Skin epidermis (tissue), 12 donors: ENCODE results near the gene FYB1.
A peak's percentile ranks its signal among the peaks of the same experiment; 100 is the strongest.
"Not testable (repeated sequence)": the region's sequence is repeated elsewhere in the genome, so short reads cannot be mapped to it uniquely, and the experiment has no call there.

Experiments
- H3K27ac ChIP-seq, 21 experiments: fragments of 200-600 bp; sonication (generic) in 11 of 21; one replicate each; pipeline ENCODE4 v1.5.0; 2020; ENCODE audit warnings: mild to moderate bottlenecking in 3 of 21, inconsistent platforms in 2 of 21, moderate library complexity in 2 of 21
- H3K4me3 ChIP-seq, 7 experiments: fragments of 200-600 bp; sonication (generic) in 2 of 7; one replicate each; pipeline ENCODE4 v1.5.0; 2020; ENCODE audit warnings: inconsistent platforms in 2 of 7, mild to moderate bottlenecking in 2 of 7, moderate library complexity in 1 of 7

The FYB1 gene, protein sequence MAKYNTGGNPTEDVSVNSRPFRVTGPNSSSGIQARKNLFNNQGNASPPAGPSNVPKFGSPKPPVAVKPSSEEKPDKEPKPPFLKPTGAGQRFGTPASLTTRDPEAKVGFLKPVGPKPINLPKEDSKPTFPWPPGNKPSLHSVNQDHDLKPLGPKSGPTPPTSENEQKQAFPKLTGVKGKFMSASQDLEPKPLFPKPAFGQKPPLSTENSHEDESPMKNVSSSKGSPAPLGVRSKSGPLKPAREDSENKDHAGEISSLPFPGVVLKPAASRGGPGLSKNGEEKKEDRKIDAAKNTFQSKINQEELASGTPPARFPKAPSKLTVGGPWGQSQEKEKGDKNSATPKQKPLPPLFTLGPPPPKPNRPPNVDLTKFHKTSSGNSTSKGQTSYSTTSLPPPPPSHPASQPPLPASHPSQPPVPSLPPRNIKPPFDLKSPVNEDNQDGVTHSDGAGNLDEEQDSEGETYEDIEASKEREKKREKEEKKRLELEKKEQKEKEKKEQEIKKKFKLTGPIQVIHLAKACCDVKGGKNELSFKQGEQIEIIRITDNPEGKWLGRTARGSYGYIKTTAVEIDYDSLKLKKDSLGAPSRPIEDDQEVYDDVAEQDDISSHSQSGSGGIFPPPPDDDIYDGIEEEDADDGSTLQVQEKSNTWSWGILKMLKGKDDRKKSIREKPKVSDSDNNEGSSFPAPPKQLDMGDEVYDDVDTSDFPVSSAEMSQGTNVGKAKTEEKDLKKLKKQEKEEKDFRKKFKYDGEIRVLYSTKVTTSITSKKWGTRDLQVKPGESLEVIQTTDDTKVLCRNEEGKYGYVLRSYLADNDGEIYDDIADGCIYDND

GRCh38 chr5:39219437-39219836, at the start of gene FYB1:
Gene FYB1 (minus strand): TSS chr5:39219563. CDS start chr5:39202960, 16,603 bp downstream.
- Histone ChIP-seq H3K27ac (peak within 1 kb of the TSS in 18 of 21 experiments; percentile 2 to 93 (median 42)), H3K4me3 (peak within 1 kb of the TSS in 4 of 7 experiments; percentile 2 to 21 (median 12))

DNA sequence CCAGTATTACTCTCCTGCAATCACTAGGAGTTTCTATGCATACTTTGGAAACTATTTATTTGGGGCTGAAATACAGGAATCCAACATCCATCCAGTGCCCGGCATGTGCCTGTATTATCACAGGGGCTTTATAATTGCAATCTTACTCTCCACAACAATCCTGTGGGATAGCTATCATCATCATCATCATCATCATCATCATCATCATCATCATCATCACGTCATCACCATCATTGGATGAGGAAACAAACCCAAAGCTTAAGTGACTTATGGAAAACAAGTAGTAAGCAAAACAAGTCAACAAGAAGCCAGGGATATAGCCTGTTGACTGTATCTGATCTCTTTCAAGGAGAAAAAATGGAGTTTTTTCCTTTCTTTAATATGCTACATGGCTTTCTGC, 47.8 kb upstream of the FYB1 start:
- H3K27ac ChIP-seq = no peak overlapping the region
- no peak overlapping the region for H3K4me3 ChIP-seq

GRCh38 chr5:39266442-39266841, 47.1 kb upstream of the FYB1 start:
- peak overlapping the region in 2 of 21 experiments; percentile 3 to 27 for H3K27ac ChIP-seq
- no peak overlapping the region for H3K4me3 ChIP-seq

DNA sequence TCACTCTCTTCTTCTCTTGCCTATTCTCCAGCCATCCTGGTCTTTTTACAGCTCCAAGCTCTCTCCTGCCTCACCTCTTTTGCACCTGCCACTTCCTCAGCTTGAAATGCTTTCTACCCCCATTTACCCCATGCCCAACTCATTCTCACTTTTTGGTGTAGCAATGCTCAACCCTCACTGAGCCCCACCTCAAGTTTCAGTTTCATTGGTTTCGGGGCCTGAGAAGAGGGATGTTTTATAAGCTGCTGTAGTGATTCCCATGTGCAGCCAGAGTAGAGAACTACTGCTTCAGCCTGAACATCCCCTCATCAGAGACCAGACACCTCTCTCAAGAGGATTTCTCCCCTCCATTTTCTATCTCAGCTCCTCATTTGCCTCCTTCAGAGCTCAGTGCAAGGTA, 45.2 kb upstream of the FYB1 start:
- Histone ChIP-seq H3K4me3 (no peak overlapping the region), H3K27ac (peak overlapping the region in 1 of 21 experiments; percentile 23)

GRCh38 chr5:39262981-39263380, 43.6 kb upstream of the FYB1 start:
- Histone ChIP-seq H3K4me3 (no peak overlapping the region), H3K27ac (no peak overlapping the region)

GRCh38 chr5:39260095-39260494, 40.7 kb upstream of the FYB1 start:
- no peak overlapping the region for H3K27ac ChIP-seq
- H3K4me3 ChIP-seq = no peak overlapping the region

DNA sequence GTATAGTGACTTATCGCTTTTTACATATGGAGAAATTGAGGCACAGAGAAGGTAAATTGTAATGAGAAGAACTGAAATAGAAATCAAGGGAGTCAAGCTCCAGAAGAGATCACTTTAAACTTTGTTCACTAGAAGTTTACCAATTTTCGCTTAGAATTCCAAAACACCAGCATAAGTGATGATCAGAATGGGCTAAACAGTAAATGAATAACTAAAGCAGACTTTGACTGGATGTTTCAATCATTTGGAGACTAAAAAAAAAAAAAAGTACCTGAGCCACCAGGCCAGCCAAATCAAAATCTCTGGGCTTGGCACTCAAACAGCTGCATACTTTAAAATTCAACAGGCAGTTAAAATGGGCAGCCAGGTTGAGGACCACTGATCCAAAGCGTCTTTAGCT, 38.2 kb upstream of the FYB1 start:
- peak overlapping the region in 6 of 21 experiments; percentile 0 to 80 (median 30) for H3K27ac ChIP-seq
- no peak overlapping the region for H3K4me3 ChIP-seq

- Histone ChIP-seq H3K27ac (peak overlapping the region in 19 of 21 experiments; percentile 2 to 83 (median 59)), H3K4me3 (peak overlapping the region in 3 of 7 experiments; percentile 3 to 18 (median 11))
Observed at GRCh38 chr5:39256477-39257235, 37.3 kb upstream of the FYB1 start.

GRCh38 chr5:39255406-39255805, 36.0 kb upstream of the FYB1 start:
- Histone ChIP-seq H3K27ac (peak overlapping the region in 15 of 21 experiments; percentile 2 to 83 (median 66)), H3K4me3 (peak overlapping the region in 1 of 7 experiments; percentile 18)

DNA sequence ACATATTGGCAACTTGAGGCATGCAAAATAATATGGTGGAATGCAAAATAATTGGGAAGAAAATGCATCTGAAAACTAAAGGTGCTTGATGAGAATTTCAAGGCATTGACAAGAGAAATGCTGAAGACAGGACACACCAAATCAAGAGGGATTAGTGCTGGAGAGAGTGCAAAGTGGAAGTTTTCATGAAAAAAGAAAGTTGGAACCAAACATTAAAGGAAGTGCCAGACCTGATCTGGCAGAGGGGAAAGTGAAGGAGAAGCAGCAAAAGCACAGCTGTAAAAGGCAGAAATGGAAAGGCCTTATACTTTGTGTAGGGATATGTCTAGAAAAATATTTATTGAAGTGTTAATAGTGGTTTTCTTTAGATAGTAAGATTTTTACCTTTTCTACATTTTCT, 35.3 kb upstream of the FYB1 start:
- Histone ChIP-seq H3K27ac (peak overlapping the region in 4 of 21 experiments; percentile 10 to 74 (median 18)), H3K4me3 (no peak overlapping the region)

- Histone ChIP-seq H3K4me3 (no peak overlapping the region), H3K27ac (no peak overlapping the region)
Observed at GRCh38 chr5:39253196-39253595, 33.8 kb upstream of the FYB1 start.

- no peak overlapping the region for H3K27ac ChIP-seq
- no peak overlapping the region for H3K4me3 ChIP-seq
Observed at GRCh38 chr5:39249564-39250274, 30.4 kb upstream of the FYB1 start.

- Histone ChIP-seq H3K4me3 (no peak overlapping the region), H3K27ac (no peak overlapping the region)
Observed at GRCh38 chr5:39249069-39249468, 29.7 kb upstream of the FYB1 start.

GRCh38 chr5:39240750-39241149, 21.4 kb upstream of the FYB1 start:
- Histone ChIP-seq H3K27ac (no peak overlapping the region), H3K4me3 (no peak overlapping the region)

DNA sequence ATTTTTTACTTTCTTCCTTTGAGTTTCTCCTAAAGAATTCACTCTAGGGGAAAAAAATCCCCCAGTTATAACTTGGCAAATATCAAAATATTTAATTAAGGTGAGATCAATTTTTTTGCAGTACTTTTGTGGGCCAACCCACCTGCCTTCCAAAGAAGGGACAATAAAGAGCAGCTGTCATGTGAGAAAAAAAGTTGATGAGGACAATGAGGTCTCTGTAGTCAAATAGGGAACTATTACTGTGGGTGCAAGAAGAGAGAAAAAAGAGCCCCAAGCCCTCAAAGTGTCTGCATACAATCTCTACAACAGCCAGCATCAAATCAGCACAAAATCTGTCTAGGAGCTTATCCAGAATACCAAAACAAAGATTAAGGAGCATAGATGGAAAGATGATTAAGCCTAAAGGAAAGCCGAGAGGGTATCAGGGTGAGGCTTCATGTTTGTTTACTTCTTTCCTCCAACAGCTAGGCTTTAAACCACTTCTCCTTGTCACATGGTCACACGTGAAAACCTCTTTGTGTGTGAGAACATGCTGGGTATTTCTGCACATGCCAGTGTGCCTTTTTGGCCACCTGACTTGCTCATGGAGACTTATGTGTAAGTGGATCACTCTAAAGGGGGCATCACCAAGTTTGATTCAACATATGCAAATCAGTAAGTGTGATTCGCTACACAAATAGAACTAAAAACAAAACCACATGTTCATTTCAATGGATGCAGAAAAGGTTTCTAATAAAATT, 19.2 kb upstream of the FYB1 start:
- Histone ChIP-seq H3K4me3 (no peak overlapping the region), H3K27ac (no peak overlapping the region)

- Histone ChIP-seq H3K27ac (no peak overlapping the region), H3K4me3 (no peak overlapping the region)
Observed at GRCh38 chr5:39236718-39237117, 17.4 kb upstream of the FYB1 start.

GRCh38 chr5:39235648-39236047, 16.3 kb upstream of the FYB1 start:
- Histone ChIP-seq H3K27ac (no peak overlapping the region), H3K4me3 (no peak overlapping the region)

GRCh38 chr5:39234494-39234893, 15.1 kb upstream of the FYB1 start:
- H3K4me3 ChIP-seq, H3K27ac ChIP-seq: not testable (repeated sequence)

DNA sequence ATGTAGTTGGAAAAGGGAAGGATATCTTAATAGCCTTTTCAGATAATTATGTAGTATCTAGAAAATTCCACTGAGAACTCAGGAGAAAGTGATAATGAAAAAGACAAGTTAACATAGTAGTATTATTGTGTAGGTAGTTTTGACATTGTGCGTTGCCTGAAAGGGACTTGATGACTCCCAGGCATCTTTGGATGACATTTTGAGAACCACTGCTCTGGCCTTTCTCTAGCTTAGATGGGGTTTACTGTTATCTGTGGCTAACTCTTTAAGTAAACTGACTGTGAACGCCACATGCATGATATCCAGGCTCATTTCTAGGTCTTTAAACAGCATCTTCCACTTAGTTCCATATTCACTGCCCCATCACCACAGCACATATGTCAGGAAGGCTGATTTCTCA, 14.4 kb upstream of the FYB1 start:
- H3K4me3 ChIP-seq = no peak overlapping the region
- H3K27ac ChIP-seq = no peak overlapping the region
